Stomach (tissue), 9 donors: ENCODE measurements around the gene VILL. TPM values are rescaled to one million over a fixed set of nuclear protein-coding genes. Genes with fewer than 3 reads are reported as not detected.
"Not testable (repeated sequence)": the region's sequence is repeated elsewhere in the genome, so short reads cannot be mapped to it uniquely, and the experiment has no call there.

Experiments used
- DNase-seq, 2 donors: peaks; one replicate each; pipeline versions ENCODE4 v3.0.0 to v3.0.0-alpha.2; 2013 to 2019
- H3K27ac ChIP-seq, 5 donors: fragments of 200-600 bp in 4 of 5; sonication (generic) in 4 of 5; one replicate each; pipeline ENCODE4 v1.5.1; 2013 to 2019; ENCODE audit warnings: mild to moderate bottlenecking in 1 of 5, moderate library complexity in 1 of 5
- H3K27me3 ChIP-seq, 3 donors: fragments of 200-600 bp; sonication (generic); one replicate each; pipeline ENCODE4 v1.5.1; 2017 to 2019; ENCODE audit warnings: mixed run types in 1 of 3
- H3K36me3 ChIP-seq, 4 donors: fragments of 200-600 bp; sonication (generic); 1 replicate in 3 of 4; 2 replicates in 1 of 4; pipeline ENCODE4 v1.5.1; 2016 to 2019
- H3K4me1 ChIP-seq, 4 donors: fragments of 200-600 bp; sonication (generic); one replicate each; pipeline ENCODE4 v1.5.1; 2016 to 2019
- H3K4me3 ChIP-seq, 4 donors: fragments of 200-600 bp; sonication (generic) in 3 of 4; one replicate each; pipeline ENCODE4 v1.5.1; 2016 to 2019; ENCODE audit warnings: mild to moderate bottlenecking in 1 of 4
- H3K9me3 ChIP-seq, 4 donors: fragments of 200-600 bp; sonication (generic); one replicate each; pipeline ENCODE4 v1.5.1; 2016 to 2019
- CTCF ChIP-seq, 7 experiments: fragments of 450-650 bp in 4 of 7; fragments of 200-600 bp in 3 of 7; sonication (generic) in 3 of 7; IDR thresholded peaks; one replicate each; pipeline ENCODE4 v1.5.1; 2016 to 2019; ENCODE audit warnings: antibody characterized with exemption in 7 of 7, control low read depth in 2 of 7, mild to moderate bottlenecking in 1 of 7
- EP300 ChIP-seq: sonication (generic); formaldehyde crosslinking; IDR thresholded peaks from one replicate; pipeline ENCODE4 v1.6.1; 2017; ENCODE audit warnings: antibody characterized with exemption
- POLR2A ChIP-seq, 4 donors: fragments of 450-650 bp; IDR thresholded peaks; one replicate each; pipeline ENCODE4 v1.6.1; 2016; ENCODE audit warnings: antibody characterized with exemption in 4 of 4, control low read depth in 2 of 4, mild to moderate bottlenecking in 1 of 4, moderate library complexity in 1 of 4
- POLR2AphosphoS5 ChIP-seq, 3 donors: sonication (generic); formaldehyde crosslinking; IDR thresholded peaks; one replicate each; pipeline ENCODE4 v1.6.1; 2016; ENCODE audit warnings: antibody characterized with exemption in 3 of 3
- WGBS, 5 donors: extraction: QIAGEN DNeasy Blood & Tissue Kit in 3 of 5; methylation state at CpG; one replicate each; pipeline versions ENCODE4 v1.1.5 to v1.1.7; 2013 to 2018; 5-methylcytosine and 5-hydroxymethylcytosine counted together
- intact Hi-C: fragments of 100-400 bp; cut with DNase I; formaldehyde crosslinking; loops from one replicate; pipeline ENCODE4 v1.15.1; 2023; ENCODE audit warnings: low total_unique reads
- polyA plus RNA-seq, 3 donors: library from polyadenylated mRNA; stranded (reverse); fragments of 200-250 nt; gene quantifications; one replicate each; pipeline ENCODE4 v1.2.3, GENCODE V29; 2013
- total RNA-seq, 5 donors: library from RNA; depleted of rRNA; stranded (reverse); fragments of >200 nt; gene quantifications; one replicate each; pipeline versions ENCODE4 v1.1.0 to v1.2.3, GENCODE V29; 2014 to 2016
- donor health status: healthy with polysubstance abuse.
- donor health status: Bipolar disorder and iron deficiency.
- donor health status: healthy.

VILL gene
- total and polyA plus RNA-seq, 8 donors = 24.1 to 202 (median 84.2) TPM

- no peaks in the 10 kb centered on the region for H3K9me3 ChIP-seq
- H3K27me3 ChIP-seq = no peaks in the 10 kb centered on the region
- TF ChIP-seq CTCF (IDR thresholded peaks at IDR 0.05) (no peak), POLR2AphosphoS5 (IDR thresholded peaks at IDR 0.05) (peak in 2 of 3 donors; percentile 93 to 95)
- H3K4me3 ChIP-seq = peak overlapping the region in 2 of 4 donors; percentile 20 to 29
- H3K4me1 ChIP-seq = peaks cover 20 to 49% (median 41%) of the 10 kb centered on the region in 4 donors
- H3K36me3 ChIP-seq = peaks cover 11 to 28% (median 18%) of the 10 kb centered on the region in 4 donors
- peak overlapping the region; percentile 86 to 92 (median 90) for H3K27ac ChIP-seq
- peak; percentile 96 to 97 for DNase-seq
- intact Hi-C loops = no loop called here
- WGBS, 5 donors = 30 to 58% (median 41%) methylated on average over 3 to 12 of the region's 12 CpGs
Observed at GRCh38 chr3:37986479-37987314, 3.9 kb upstream of the VILL start.

- Histone ChIP-seq H3K9me3 (no peaks in the 10 kb centered on the region), H3K36me3 (peaks cover 8 to 22% (median 13%) of the 10 kb centered on the region in 4 donors), H3K27me3 (no peaks in the 10 kb centered on the region), H3K27ac (peak overlapping the region; percentile 86 to 92 (median 88)), H3K4me3 (peak overlapping the region in 1 of 4 donors; percentile 19), H3K4me1 (peaks cover 20 to 49% (median 41%) of the 10 kb centered on the region in 4 donors)
- DNase-seq = peak in 1 of 2 donors; percentile 40
- intact Hi-C loops = no loop called here
- no peak for TF ChIP-seq EP300
- TF ChIP-seq CTCF (IDR thresholded peaks at IDR 0.05) = no peak
- TF ChIP-seq POLR2A (IDR thresholded peaks at IDR 0.05) = no peak
- no peak for TF ChIP-seq POLR2AphosphoS5 (IDR thresholded peaks at IDR 0.05)
- 31 to 38% (median 33%) methylated on average over 2 of the region's 2 CpGs for WGBS, 5 donors
Observed at GRCh38 chr3:37987315-37987697, 3.3 kb upstream of the VILL start.

- Histone ChIP-seq H3K27ac (peak overlapping the region; percentile 86 to 92 (median 88)), H3K4me1 (peaks cover 20 to 50% (median 41%) of the 10 kb centered on the region in 4 donors), H3K27me3 (no peaks in the 10 kb centered on the region), H3K4me3 (peak overlapping the region in 2 of 4 donors; percentile 12 to 19), H3K36me3 (peaks cover 3 to 18% (median 9%) of the 10 kb centered on the region in 4 donors), H3K9me3 (no peaks in the 10 kb centered on the region)
- DNase-seq = peak; percentile 45 to 64
- peak in 2 of 3 donors; percentile 47 to 57 for TF ChIP-seq POLR2AphosphoS5 (IDR thresholded peaks at IDR 0.05)
- no peak for TF ChIP-seq POLR2A (IDR thresholded peaks at IDR 0.05)
- WGBS, 5 donors = 56 to 78% (median 60%) methylated on average over 5 to 7 of the region's 7 CpGs
- intact Hi-C loops = no loop called here
Observed at GRCh38 chr3:37987751-37988179, 2.8 kb upstream of the VILL start.

GRCh38 chr3:37988376-37988775 lies 2.2 kb upstream of the VILL start:
- peaks cover 0 to 14% (median 8%) of the 10 kb centered on the region in 4 donors for H3K36me3 ChIP-seq
- H3K4me1 ChIP-seq = peaks cover 22 to 56% (median 46%) of the 10 kb centered on the region in 4 donors
- DNase-seq, H3K9me3 ChIP-seq, H3K27me3 ChIP-seq, intact Hi-C loops: not testable (repeated sequence)
- H3K4me3 ChIP-seq = peak overlapping the region in 2 of 4 donors; percentile 12
- 81 to 89% (median 85%) methylated on average over 10 of the region's 10 CpGs for WGBS, 5 donors
- H3K27ac ChIP-seq = peak overlapping the region in 4 of 5 donors; percentile 86 to 92 (median 89)

- TF ChIP-seq CTCF (IDR thresholded peaks at IDR 0.05) = no peak
- TF ChIP-seq POLR2A (IDR thresholded peaks at IDR 0.05) = no peak
- no peak for TF ChIP-seq POLR2AphosphoS5 (IDR thresholded peaks at IDR 0.05)
- TF ChIP-seq EP300 = no peak
- intact Hi-C loops = no loop called here
- H3K27ac ChIP-seq = peak overlapping the region; percentile 86 to 92 (median 90)
- no peaks in the 10 kb centered on the region for H3K9me3 ChIP-seq
- peaks cover 28 to 63% (median 53%) of the 10 kb centered on the region in 4 donors for H3K4me1 ChIP-seq
- H3K27me3 ChIP-seq = no peaks in the 10 kb centered on the region
- H3K4me3 ChIP-seq = peak overlapping the region in 2 of 4 donors; percentile 12
- WGBS, 5 donors = 80 to 92% (median 85%) methylated on average over 15 of the region's 15 CpGs
- peaks cover 0 to 9% (median 8%) of the 10 kb centered on the region in 4 donors for H3K36me3 ChIP-seq
- DNase-seq = peak in 1 of 2 donors; percentile 12
Observed at GRCh38 chr3:37988931-37989525, 1.6 kb upstream of the VILL start.
